Measurements from ENCODE around the gene OXSR1.
"Not testable (repeated sequence)": the region's sequence is repeated elsewhere in the genome, so short reads cannot be mapped to it uniquely, and the experiment has no call there.

The OXSR1 gene

GRCh38 chr3:38219609-38220197 is 54.4 kb downstream of the OXSR1 start:
- in situ Hi-C loops (cut with MboI; ENCODE audit: low sequenced_read_pairs), result no loop called here

GRCh38 chr3:38221005-38221404 is 55.7 kb downstream of the OXSR1 start:
- in situ Hi-C loops (cut with MboI; ENCODE audit: low sequenced_read_pairs), result no loop called here

DNA sequence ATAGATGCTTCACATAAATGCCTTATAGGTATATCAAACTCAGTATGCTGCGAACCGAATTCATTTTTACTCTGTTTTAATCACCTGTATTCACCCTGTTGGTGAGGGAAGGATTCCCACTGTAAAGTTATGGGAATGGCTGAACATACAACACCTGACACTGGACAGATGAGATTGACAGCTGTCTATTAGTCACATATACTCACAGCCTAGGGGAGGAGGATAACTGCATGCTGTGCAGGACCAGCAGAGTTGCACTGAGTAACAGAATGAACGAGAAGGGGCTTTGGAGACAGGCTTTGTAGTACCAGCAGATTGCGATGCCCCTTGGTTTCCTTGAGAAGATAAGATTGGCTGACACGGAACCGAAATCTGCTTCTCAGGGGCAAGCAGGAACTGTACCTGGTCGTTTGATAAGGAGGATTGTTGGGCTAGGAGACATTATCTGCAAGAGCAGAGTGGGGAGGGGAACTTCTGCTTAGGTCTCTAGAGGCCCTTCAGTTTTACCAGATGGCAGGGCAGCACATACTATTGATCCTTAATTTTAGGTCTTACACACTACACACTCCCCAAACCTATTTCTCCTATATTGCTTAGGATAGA is 56.8 kb downstream of the OXSR1 start:
- in situ Hi-C loops (cut with MboI; ENCODE audit: low sequenced_read_pairs), result no loop called here

GRCh38 chr3:38224357-38224756 is 59.0 kb downstream of the OXSR1 start:
- in situ Hi-C loops (cut with MboI; ENCODE audit: low sequenced_read_pairs), result no loop called here

DNA sequence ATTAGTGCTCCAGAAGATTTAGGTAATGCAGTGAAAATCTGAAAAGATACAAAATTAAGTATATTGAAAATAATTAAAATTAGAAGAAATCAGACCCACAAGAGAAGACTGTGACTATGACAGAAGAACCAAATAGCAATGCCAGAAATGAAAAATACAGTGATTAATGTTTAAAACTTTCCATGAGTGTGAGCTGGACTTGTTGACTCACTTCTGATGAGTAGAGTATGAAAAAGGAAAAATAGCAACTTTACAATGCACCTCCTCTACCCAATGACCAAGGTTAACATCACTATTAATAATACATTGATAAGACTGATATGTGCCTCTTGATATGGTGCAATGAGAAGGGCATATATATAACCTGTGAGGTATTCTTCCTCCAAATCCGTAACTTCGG is 60.9 kb downstream of the OXSR1 start:
- in situ Hi-C loops (cut with MboI; ENCODE audit: low sequenced_read_pairs), result no loop called here

DNA sequence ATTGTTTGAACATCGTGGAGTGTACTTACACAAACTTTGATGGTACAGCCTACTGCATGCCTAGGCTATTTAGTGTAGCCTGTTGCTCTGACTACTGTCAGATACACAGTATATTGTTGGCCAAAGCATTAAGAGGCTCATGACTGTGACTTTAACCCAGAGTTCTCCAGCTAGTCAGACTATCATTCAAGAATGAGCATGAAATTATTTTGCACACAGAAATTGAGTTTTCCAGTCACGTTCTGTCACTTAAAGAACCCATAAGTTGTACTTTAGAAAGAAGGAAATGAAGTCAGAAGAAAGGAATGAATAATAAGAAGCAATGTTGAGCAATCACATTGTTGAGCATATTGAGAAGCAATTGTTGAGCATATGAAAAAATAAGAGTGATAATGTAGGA is 62.7 kb downstream of the OXSR1 start:
- in situ Hi-C loops (cut with MboI; ENCODE audit: low sequenced_read_pairs), result no loop called here

DNA sequence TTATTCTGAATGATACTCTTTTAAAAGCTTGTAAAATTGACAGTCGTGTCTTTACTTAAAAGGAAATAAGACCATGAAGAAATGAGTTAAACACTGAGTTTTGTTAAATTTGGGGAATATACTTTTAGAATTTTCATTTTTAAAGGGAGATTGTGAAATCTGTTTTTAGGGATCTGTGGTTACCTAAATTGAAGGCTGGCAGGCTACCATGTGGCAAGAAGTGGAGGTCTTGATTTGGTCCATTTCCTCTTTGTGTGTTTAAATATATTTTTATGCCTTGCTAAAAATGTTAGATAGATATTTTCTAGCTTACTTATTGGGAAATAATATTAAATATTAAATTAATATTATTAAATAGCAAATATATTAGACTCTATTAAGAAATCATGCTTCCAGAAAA is 63.7 kb downstream of the OXSR1 start:
- in situ Hi-C loops (cut with MboI; ENCODE audit: low sequenced_read_pairs), result no loop called here

- in situ Hi-C loops (cut with MboI; ENCODE audit: low sequenced_read_pairs), result no loop called here
Observed at GRCh38 chr3:38232701-38233100, 67.4 kb downstream of the OXSR1 start.

GRCh38 chr3:38235466-38235865 is 70.1 kb downstream of the OXSR1 start:
- in situ Hi-C loops (cut with MboI; ENCODE audit: low sequenced_read_pairs), result no loop called here

DNA sequence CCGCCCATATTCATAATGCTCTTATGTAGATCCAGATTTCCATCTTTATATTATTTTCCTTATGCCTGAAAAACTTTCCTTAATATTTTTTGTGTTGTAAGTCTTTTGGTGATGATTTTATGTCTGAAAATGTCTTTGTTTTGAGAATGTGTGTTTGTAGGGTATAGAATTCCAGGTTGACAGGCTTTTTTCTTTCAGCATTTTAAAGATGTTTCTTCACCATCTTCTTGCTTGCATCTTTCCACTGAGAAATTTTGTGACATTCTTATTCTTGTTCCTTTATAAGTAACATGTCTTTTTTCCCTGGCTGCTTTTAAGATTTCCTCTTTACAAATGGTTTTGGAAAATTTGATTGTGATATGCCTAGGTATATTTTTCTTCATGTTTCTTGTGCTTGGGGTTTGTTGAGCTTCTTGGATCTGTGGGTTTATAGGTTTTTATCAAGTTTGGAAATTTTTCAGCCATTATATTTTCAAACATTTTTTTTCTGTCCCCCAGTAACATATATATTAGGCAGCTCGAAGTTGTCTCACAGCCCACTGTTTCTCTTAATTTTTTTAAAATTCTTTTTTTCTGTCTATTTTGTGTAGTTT is 73.2 kb downstream of the OXSR1 start:
- in situ Hi-C loops (cut with MboI; ENCODE audit: low sequenced_read_pairs), result no loop called here

- in situ Hi-C loops (cut with MboI; ENCODE audit: low sequenced_read_pairs), result not testable (repeated sequence)
Observed at GRCh38 chr3:38242812-38243211, 77.5 kb downstream of the OXSR1 start.

- in situ Hi-C loops (cut with MboI; ENCODE audit: low sequenced_read_pairs), result no loop called here
Observed at GRCh38 chr3:38245930-38246329, 80.6 kb downstream of the OXSR1 start.

DNA sequence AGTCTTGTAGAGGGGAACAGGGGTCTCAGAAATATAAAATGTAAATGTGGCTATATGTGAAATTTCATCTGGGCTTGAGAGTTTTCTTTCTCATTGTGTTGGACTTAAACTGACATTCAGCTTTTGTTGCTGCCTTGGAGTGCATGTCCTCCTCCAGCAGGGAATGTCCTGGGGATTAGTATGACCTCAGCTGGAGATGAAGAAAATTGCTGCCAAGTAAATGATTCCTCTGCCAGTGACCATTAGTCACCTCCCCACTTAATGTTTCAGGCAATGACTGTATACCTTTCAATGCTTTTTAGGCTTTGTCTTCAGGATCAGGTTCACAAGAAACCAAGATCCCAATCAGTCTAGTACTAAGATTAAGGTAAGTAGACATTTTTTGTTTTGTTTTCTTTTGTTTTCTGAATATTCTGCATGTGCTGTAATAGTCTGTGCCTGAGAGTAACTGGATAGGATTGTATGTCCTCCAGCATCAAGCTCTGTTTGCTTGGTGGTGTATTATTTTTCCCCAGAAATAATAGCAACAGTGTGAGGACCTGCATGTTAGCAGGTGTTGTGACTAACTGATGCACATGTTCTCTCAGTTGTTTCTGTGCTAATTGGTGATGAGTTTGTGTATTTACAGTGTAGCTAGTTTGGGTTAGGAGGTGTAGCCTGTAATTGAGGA is 82.2 kb downstream of the OXSR1 start:
- in situ Hi-C loops (cut with MboI; ENCODE audit: low sequenced_read_pairs), result no loop called here

DNA sequence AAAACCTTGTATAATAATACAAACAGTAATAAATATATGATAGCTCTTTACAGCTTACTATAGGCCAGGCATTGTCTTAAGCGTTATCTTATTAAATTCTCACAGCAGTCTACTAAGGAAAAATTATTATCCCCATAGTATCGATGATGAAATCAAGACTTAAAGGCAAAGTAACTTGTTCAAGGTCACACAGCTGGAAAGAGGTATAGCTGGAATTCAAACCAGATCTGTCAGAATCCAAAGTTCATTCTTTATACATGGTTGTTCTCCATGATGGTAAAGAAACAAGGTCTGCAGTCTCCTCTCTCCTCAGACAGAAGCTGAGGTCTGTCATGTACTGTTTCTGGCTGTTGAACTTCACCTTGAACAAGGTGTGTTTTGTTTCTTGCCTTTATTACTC is 84.9 kb downstream of the OXSR1 start:
- in situ Hi-C loops (cut with MboI; ENCODE audit: low sequenced_read_pairs), result no loop called here

DNA sequence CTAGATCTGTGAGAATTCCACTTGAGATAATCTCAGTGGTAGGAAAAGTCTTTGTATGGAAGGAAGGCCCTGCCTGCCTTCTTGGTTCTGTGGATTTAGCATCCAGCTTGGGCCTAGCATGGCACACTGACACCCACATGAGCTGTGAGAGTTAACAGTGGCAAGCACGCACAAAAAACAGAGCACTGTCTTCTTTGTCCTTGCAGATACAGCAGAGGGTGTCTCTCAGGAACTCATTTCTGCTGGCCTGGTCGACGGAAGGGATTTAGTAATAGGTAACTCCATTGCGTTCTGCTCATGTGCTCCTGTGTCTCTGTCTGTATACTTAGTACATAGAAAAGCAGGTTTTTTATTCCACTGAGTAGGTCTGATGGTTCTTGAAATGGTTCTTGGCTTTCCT is 85.9 kb downstream of the OXSR1 start:
- in situ Hi-C loops (cut with MboI; ENCODE audit: low sequenced_read_pairs), result no loop called here

GRCh38 chr3:38253704-38254103 is 88.4 kb downstream of the OXSR1 start:
- in situ Hi-C loops (cut with MboI; ENCODE audit: low sequenced_read_pairs), result no loop called here

DNA sequence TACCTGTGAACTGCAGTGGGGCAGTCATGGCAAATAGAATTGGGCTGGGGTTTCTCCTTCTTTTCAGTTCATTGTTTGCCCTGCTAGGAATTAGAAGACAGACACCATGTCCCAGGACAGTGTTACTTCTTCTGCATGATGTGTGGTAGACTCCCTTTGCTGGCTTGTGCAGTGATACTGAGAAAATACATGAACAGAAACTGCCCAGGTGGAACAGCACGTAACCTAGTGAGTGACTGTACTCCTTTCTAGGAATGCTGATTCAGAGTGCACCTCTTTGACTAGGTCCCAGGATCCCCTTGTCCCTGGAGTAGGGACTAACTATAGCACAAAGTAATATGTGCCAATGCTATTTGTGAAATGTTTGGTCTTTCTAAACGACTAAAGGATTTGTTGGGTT is 89.5 kb downstream of the OXSR1 start:
- in situ Hi-C loops (cut with MboI; ENCODE audit: low sequenced_read_pairs), result no loop called here

DNA sequence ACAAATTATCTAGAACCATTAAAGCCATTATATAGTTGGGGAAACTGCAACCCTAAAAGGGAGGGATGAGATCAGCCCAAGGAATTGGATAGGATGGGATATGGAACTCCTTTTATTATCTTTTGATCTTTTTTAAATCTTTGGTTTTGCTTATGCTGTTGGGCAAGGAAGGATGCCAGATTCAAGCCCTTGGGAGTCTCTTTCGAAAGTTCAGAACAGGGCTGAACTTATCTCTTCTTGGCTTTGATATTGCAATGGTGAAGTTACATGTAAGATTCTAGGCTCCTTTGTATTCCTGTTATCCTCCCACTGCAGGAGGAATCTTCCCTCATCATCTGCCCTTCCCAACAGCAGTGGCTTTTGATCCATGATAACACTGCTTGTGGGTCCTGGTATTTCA is 90.3 kb downstream of the OXSR1 start:
- in situ Hi-C loops (cut with MboI; ENCODE audit: low sequenced_read_pairs), result no loop called here

DNA sequence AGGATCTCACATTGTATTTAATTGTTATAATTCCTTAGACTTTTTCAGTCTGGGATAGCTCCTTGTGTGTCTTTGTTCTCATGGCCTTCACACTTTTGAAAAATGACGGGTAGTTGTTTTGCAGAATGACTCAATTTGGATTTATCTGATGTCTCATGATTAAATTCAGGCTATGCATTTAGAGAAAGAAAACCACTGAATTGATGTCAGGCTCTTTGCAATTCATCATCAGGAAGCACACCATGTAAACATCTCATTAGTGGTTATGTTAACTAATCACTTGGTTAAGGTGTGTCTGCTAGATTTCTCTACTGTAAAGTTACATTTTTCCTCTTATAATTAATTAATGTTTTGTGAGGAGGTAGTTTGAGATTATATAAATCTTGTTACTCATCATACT is 92.2 kb downstream of the OXSR1 start:
- in situ Hi-C loops (cut with MboI; ENCODE audit: low sequenced_read_pairs), result no loop called here

GRCh38 chr3:38260474-38260873 is 95.1 kb downstream of the OXSR1 start:
- in situ Hi-C loops (cut with MboI; ENCODE audit: low sequenced_read_pairs), result no loop called here

- in situ Hi-C loops (cut with MboI; ENCODE audit: low sequenced_read_pairs), result no loop called here
Observed at GRCh38 chr3:38264353-38264771, 99.0 kb downstream of the OXSR1 start.

DNA sequence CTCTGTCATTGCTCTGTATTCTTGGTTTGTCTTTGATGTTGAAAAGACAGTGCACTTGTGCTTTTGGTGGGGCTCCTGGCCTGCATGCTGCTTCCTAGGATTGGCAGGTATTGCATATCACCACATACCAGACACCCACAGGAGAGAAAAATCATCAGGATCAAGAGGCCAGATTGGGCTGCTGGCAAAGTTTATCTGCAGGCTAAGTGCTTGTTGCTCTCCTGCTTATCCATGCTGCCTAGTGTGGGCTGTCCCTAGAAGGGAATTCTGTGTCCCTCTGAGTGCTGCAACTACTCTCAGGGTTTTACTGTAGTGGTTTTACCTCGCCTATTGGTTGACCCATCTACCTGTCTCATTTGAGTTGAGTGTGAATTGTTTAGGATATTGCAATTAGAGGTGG is 99.4 kb downstream of the OXSR1 start:
- in situ Hi-C loops (cut with MboI; ENCODE audit: low sequenced_read_pairs), result no loop called here

Data from hTERT RPE-1 (cell line).